Neuronal stem cell (in vitro differentiated cells): ENCODE results near the gene CCDC9.

ENCODE experiments used
- DNase-seq: peaks from one replicate; pipeline ENCODE4 v3.0.0-alpha.2; 2013; ENCODE audit warnings: low spot score
- H2AFZ ChIP-seq: one replicate; pipeline ENCODE4 v1.6.1; 2013; ENCODE audit warnings: mild to moderate bottlenecking, low read length, inconsistent platforms
- H2AK5ac ChIP-seq: 2 replicates; pipeline ENCODE4 v1.6.1; 2013; ENCODE audit warnings: low read depth, mild to moderate bottlenecking, inconsistent platforms, low read length, moderate library complexity, mixed read lengths
- H2BK120ac ChIP-seq: 2 replicates; pipeline ENCODE4 v1.6.1; 2013; ENCODE audit warnings: low read depth, mild to moderate bottlenecking, inconsistent platforms, low read length, moderate library complexity, mixed read lengths
- H2BK12ac ChIP-seq: one replicate; pipeline ENCODE4 v1.6.1; 2013; ENCODE audit warnings: low read length, inconsistent platforms
- H2BK15ac ChIP-seq: 2 replicates; pipeline ENCODE4 v1.6.1; 2013; ENCODE audit warnings: mild to moderate bottlenecking, low read length, inconsistent platforms, mixed read lengths
- H2BK5ac ChIP-seq: one replicate; pipeline ENCODE4 v1.6.1; 2013; ENCODE audit warnings: inconsistent platforms, mild to moderate bottlenecking, low read length, moderate library complexity
- H3K14ac ChIP-seq: one replicate; pipeline ENCODE4 v1.6.1; 2013; ENCODE audit warnings: low read length, inconsistent platforms
- H3K18ac ChIP-seq: 2 replicates; pipeline ENCODE4 v1.6.1; 2013; ENCODE audit warnings: low read length, inconsistent platforms
- H3K23ac ChIP-seq: 2 replicates; pipeline ENCODE4 v1.6.1; 2013; ENCODE audit warnings: low read depth, mild to moderate bottlenecking, mixed read lengths, low read length, inconsistent platforms; ENCODE audit not compliant: poor library complexity
- H3K27ac ChIP-seq: replicated peaks from 3 replicates; pipeline ENCODE4 v1.5.1; 2013; ENCODE audit warnings: low read length, inconsistent platforms
- H3K27me3 ChIP-seq, 3 experiments: 2 replicates each; pipeline ENCODE4 v1.6.1; 2013; ENCODE audit warnings: low read length in 3 of 3, mild to moderate bottlenecking in 2 of 3, inconsistent platforms in 1 of 3, low read depth in 1 of 3, mixed read lengths in 1 of 3, moderate library complexity in 1 of 3; ENCODE audit not compliant: control insufficient read depth in 3 of 3, insufficient read depth in 3 of 3
- H3K36me3 ChIP-seq, 2 donors: replicated peaks in 1 of 2; 2 replicates each; pipeline ENCODE4 v1.6.1; 2013; ENCODE audit warnings: low read length in 2 of 2; ENCODE audit not compliant: control insufficient read depth in 2 of 2, insufficient read depth in 2 of 2
- H3K4ac ChIP-seq: 2 replicates; pipeline ENCODE4 v1.6.1; 2013; ENCODE audit warnings: inconsistent platforms, mild to moderate bottlenecking, low read length, moderate library complexity
- H3K4me1 ChIP-seq, 2 donors: 1 replicate in 1 of 2; 2 replicates in 1 of 2; pipeline ENCODE4 v1.6.1; 2013; ENCODE audit warnings: low read length in 2 of 2, low read depth in 1 of 2; ENCODE audit not compliant: control insufficient read depth in 2 of 2, insufficient read depth in 1 of 2
- H3K4me2 ChIP-seq: one replicate; pipeline ENCODE4 v1.6.1; 2013; ENCODE audit warnings: mild to moderate bottlenecking, low read length, inconsistent platforms; ENCODE audit not compliant: insufficient read depth, poor library complexity, severe bottlenecking
- H3K4me3 ChIP-seq, 2 donors: 2 replicates each; pipeline ENCODE4 v1.5.1; 2013; ENCODE audit warnings: low read length in 2 of 2, mild to moderate bottlenecking in 2 of 2, inconsistent platforms in 1 of 2, moderate library complexity in 1 of 2
- H3K79me1 ChIP-seq: one replicate; pipeline ENCODE4 v1.6.1; 2013; ENCODE audit warnings: low read depth, mild to moderate bottlenecking, inconsistent platforms, low read length, moderate library complexity
- H3K9ac ChIP-seq: one replicate; pipeline ENCODE4 v1.6.1; 2013; ENCODE audit warnings: mild to moderate bottlenecking, low read depth, low read length, inconsistent platforms; ENCODE audit not compliant: poor library complexity
- H3K9me3 ChIP-seq, 2 donors: replicated peaks in 1 of 2; 2 replicates each; pipeline versions ENCODE3 to v1.6.1; 2013; ENCODE audit warnings: low read length in 2 of 2, mild to moderate bottlenecking in 2 of 2, inconsistent platforms in 1 of 2, low read depth in 1 of 2, mixed read lengths in 1 of 2, moderate library complexity in 1 of 2; ENCODE audit not compliant: control insufficient read depth in 2 of 2, insufficient read depth in 1 of 2
- H4K8ac ChIP-seq: one replicate; pipeline ENCODE4 v1.6.1; 2013; ENCODE audit warnings: low read depth, mild to moderate bottlenecking, inconsistent platforms, low read length, moderate library complexity
- H4K91ac ChIP-seq: one replicate; pipeline ENCODE4 v1.6.1; 2013; ENCODE audit warnings: low read length, low read depth, mild to moderate bottlenecking, inconsistent platforms; ENCODE audit not compliant: poor library complexity
- WGBS, 2 donors: extraction: QIAGEN DNeasy Blood & Tissue Kit; methylation state at CpG; one replicate each; pipeline ENCODE4 v1.1.7; 2013; ENCODE audit warnings: missing lambda C conversion rate in 2 of 2, mixed read lengths in 1 of 2; ENCODE audit not compliant: insufficient read length in 2 of 2, insufficient replicate concordance in 1 of 2; ENCODE audit errors: extremely low coverage in 2 of 2; 5-methylcytosine and 5-hydroxymethylcytosine counted together

The CCDC9 gene

GRCh38 chr19:47232422-47233211 lies 23.7 kb upstream of the CCDC9 start:
- no peaks in the 10 kb centered on the region for H3K27me3 ChIP-seq
- H3K4me1 ChIP-seq = peaks cover 22 to 24% of the 10 kb centered on the region in 2 donors
- peaks cover 0 to 1% of the 10 kb centered on the region in 2 donors for H3K9me3 ChIP-seq
- no peak overlapping the region for H2BK5ac ChIP-seq
- H2AFZ ChIP-seq = peak overlapping the region; percentile 3
- no peak overlapping the region for H2AK5ac ChIP-seq
- H3K18ac ChIP-seq = peak overlapping the region; percentile 69
- no peak overlapping the region for H2BK12ac ChIP-seq
- no peak overlapping the region for H4K91ac ChIP-seq
- no peak overlapping the region for H3K14ac ChIP-seq
- H3K36me3 ChIP-seq = no peaks in the 10 kb centered on the region
- no CpG with 5 or more reads among the region's 16 CpGs for WGBS, 2 donors
- H3K79me1 ChIP-seq = peaks cover 11% of the 10 kb centered on the region
- H3K4me2 ChIP-seq = no peak overlapping the region
- no peak for DNase-seq
- H2BK15ac ChIP-seq = no peak overlapping the region
- H3K4ac ChIP-seq = peak overlapping the region; percentile 53
- H3K4me3 ChIP-seq = no peak overlapping the region
- no peak overlapping the region for H4K8ac ChIP-seq
- no peak overlapping the region for H2BK120ac ChIP-seq
- H3K27ac ChIP-seq = no peak overlapping the region
- no peak overlapping the region for H3K23ac ChIP-seq
- no peak overlapping the region for H3K9ac ChIP-seq

GRCh38 chr19:47236072-47236675 lies 20.2 kb upstream of the CCDC9 start:
- no CpG with 5 or more reads among the region's 12 CpGs for WGBS, 2 donors
- H2BK12ac ChIP-seq = peak overlapping the region; percentile 16

GRCh38 chr19:47239152-47239551 lies 17.2 kb upstream of the CCDC9 start:
- H2BK15ac ChIP-seq = peak overlapping the region; percentile 40
- peaks cover 0 to 30% (median 4%) of the 10 kb centered on the region in 3 experiments for H3K27me3 ChIP-seq
- peak overlapping the region; percentile 49 to 60 for H3K4me3 ChIP-seq

More at GRCh38 chr19:47236072-47236675, 20.2 kb upstream of the CCDC9 start:
- Histone ChIP-seq H3K14ac (no peak overlapping the region), H3K36me3 (no peaks in the 10 kb centered on the region), H3K9me3 (peaks cover 0 to 1% of the 10 kb centered on the region in 2 donors), H2BK15ac (no peak overlapping the region), H3K9ac (no peak overlapping the region), H4K91ac (no peak overlapping the region), H3K4me2 (no peak overlapping the region), H2BK120ac (no peak overlapping the region), H3K4ac (no peak overlapping the region), H3K27me3 (peaks cover 0 to 19% (median 4%) of the 10 kb centered on the region in 3 experiments), H4K8ac (no peak overlapping the region), H3K23ac (no peak overlapping the region), H3K4me3 (no peak overlapping the region), H3K79me1 (peaks cover 7% of the 10 kb centered on the region), H2AFZ (no peak overlapping the region), H3K18ac (peak overlapping the region; percentile 28), H2AK5ac (peak overlapping the region; percentile 63), H3K4me1 (peaks cover 21 to 31% of the 10 kb centered on the region in 2 donors), H3K27ac (no peak overlapping the region), H2BK5ac (no peak overlapping the region)
- DNase-seq = no peak

More at GRCh38 chr19:47239152-47239551, 17.2 kb upstream of the CCDC9 start:
- Histone ChIP-seq H3K4me2 (peak overlapping the region; percentile 55), H2AFZ (peak overlapping the region; percentile 69), H3K4me1 (peaks cover 24 to 31% of the 10 kb centered on the region in 2 donors), H2BK12ac (peak overlapping the region; percentile 24), H3K9me3 (peaks cover 0 to 6% of the 10 kb centered on the region in 2 donors), H3K36me3 (peaks cover 0 to 2% of the 10 kb centered on the region in 2 donors), H3K14ac (no peak overlapping the region), H3K27ac (no peak overlapping the region), H3K23ac (no peak overlapping the region), H4K91ac (no peak overlapping the region), H3K4ac (no peak overlapping the region), H3K79me1 (peaks cover 7% of the 10 kb centered on the region), H3K18ac (peak overlapping the region; percentile 20), H4K8ac (no peak overlapping the region), H3K9ac (peak overlapping the region; percentile 64), H2BK120ac (peak overlapping the region; percentile 74), H2BK5ac (peak overlapping the region; percentile 10), H2AK5ac (peak overlapping the region; percentile 22)
- WGBS, 2 donors = no CpG with 5 or more reads among the region's 16 CpGs
- DNase-seq = no peak
